ENCODE data around the gene FREM3.

DNA sequence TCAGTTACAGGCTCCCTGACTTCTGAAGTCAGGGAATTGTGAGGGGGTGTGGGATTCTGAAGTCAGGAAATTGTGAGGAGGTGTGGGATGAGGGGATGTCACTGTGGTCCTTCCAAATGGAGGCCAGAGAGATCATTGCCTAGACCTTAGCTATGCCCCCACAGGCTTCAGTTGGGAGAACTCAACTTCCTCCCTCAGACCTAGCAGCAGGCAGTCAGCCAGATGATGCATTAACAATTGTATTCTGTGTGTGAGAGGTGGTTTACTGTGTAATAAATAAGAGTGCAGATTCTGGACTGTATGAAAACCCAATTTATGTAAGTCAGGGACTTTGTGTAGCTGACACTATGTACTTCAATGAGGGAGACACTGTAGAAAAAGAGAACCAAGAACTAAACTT is 65.7 kb downstream of the FREM3 start:
- TF ChIP-seq, protein P1, sequence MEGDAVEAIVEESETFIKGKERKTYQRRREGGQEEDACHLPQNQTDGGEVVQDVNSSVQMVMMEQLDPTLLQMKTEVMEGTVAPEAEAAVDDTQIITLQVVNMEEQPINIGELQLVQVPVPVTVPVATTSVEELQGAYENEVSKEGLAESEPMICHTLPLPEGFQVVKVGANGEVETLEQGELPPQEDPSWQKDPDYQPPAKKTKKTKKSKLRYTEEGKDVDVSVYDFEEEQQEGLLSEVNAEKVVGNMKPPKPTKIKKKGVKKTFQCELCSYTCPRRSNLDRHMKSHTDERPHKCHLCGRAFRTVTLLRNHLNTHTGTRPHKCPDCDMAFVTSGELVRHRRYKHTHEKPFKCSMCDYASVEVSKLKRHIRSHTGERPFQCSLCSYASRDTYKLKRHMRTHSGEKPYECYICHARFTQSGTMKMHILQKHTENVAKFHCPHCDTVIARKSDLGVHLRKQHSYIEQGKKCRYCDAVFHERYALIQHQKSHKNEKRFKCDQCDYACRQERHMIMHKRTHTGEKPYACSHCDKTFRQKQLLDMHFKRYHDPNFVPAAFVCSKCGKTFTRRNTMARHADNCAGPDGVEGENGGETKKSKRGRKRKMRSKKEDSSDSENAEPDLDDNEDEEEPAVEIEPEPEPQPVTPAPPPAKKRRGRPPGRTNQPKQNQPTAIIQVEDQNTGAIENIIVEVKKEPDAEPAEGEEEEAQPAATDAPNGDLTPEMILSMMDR (IDR thresholded peaks at IDR 0.05), result no peak
- no peak for TF ChIP-seq POLR2A (IDR thresholded peaks at IDR 0.05)
- TF ChIP-seq POLR2AphosphoS5 (IDR thresholded peaks at IDR 0.05), result no peak
